Omental fat pad (tissue), 4 donors: ENCODE data around the gene RFC5. TPM values are rescaled to one million over a fixed set of nuclear protein-coding genes. Genes with fewer than 3 reads are reported as not detected.

ENCODE experiments used
- ATAC-seq: fragments of 150-250 bp; one replicate; pipeline ENCODE4 v1.9.1; 2016; ENCODE audit warnings: mild to moderate bottlenecking, moderate library complexity; ENCODE audit not compliant: low FRiP score
- DNase-seq: peaks from one replicate; pipeline ENCODE4 v3.0.0-alpha.2; 2019; ENCODE audit warnings: low spot score
- total RNA-seq, 4 donors: library from RNA; depleted of rRNA; stranded (reverse); fragments of >200 nt; gene quantifications; one replicate each; pipeline ENCODE4 v1.1.0, GENCODE V29; 2016
- TF ChIP-seq, protein P1 (sequence below), 3 donors: fragments of 450-650 bp; IDR thresholded peaks; one replicate each; pipeline ENCODE4 v1.5.1; 2016 to 2017; ENCODE audit warnings: antibody characterized with exemption in 3 of 3, mild to moderate bottlenecking in 3 of 3, moderate library complexity in 2 of 3

Gene RFC5
- total RNA-seq, 4 donors from 2014 or later: 4.7 to 14.8 (median 6.4) TPM

- ATAC-seq (no peak), DNase-seq (no peak)
- TF ChIP-seq, protein P1, sequence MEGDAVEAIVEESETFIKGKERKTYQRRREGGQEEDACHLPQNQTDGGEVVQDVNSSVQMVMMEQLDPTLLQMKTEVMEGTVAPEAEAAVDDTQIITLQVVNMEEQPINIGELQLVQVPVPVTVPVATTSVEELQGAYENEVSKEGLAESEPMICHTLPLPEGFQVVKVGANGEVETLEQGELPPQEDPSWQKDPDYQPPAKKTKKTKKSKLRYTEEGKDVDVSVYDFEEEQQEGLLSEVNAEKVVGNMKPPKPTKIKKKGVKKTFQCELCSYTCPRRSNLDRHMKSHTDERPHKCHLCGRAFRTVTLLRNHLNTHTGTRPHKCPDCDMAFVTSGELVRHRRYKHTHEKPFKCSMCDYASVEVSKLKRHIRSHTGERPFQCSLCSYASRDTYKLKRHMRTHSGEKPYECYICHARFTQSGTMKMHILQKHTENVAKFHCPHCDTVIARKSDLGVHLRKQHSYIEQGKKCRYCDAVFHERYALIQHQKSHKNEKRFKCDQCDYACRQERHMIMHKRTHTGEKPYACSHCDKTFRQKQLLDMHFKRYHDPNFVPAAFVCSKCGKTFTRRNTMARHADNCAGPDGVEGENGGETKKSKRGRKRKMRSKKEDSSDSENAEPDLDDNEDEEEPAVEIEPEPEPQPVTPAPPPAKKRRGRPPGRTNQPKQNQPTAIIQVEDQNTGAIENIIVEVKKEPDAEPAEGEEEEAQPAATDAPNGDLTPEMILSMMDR (IDR thresholded peaks at IDR 0.05): no peak
Observed at GRCh38 chr12:117972301-117972700, 44.2 kb upstream of the RFC5 start.

GRCh38 chr12:117975006-117975405, 41.5 kb upstream of the RFC5 start:
- DNase-seq (no peak), ATAC-seq (no peak)
- TF ChIP-seq, protein P1 (IDR thresholded peaks at IDR 0.05): no peak

- DNase-seq (no peak), ATAC-seq (no peak)
- TF ChIP-seq, protein P1 (IDR thresholded peaks at IDR 0.05): no peak
Observed at GRCh38 chr12:117977373-117977772, 39.1 kb upstream of the RFC5 start.

DNA sequence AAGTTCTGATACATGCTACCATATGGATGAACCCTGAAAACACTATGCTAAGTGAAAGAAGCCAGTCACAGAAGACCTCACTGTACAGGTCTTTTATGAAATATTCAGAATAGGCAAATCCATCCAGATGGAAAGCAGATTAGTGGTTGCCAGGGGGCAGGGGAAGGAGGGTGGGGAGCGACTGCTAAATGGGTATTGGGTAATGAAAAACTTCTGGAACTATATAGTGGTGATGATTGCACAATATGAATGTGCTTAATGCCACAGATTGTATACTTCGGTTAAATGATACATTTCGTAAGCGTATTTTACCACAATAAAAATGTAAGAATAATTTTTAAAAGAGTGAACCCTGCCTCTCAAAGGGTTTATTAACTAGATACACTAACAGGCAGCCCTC, 35.9 kb upstream of the RFC5 start:
- no peak for ATAC-seq
- TF ChIP-seq, protein P1 (IDR thresholded peaks at IDR 0.05): no peak
- DNase-seq: no peak

DNA sequence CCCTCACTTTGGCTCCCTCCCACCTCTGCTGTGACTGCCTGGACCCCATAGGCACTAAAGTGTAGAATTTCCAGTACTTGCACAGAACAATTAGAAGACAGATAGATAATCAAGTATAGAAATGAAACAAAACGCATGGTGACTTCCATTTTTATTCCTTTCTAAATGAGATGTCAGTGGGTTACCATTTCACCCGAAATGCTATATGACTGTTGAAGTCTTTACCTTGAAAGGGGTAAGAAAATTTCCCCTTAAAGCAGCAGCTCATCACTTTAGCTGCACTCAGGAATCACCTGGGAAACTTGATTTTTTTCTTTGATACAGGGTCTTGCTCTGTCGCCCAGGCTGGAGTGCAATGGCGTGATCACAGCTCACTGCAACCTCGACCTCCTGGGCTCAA, 35.2 kb upstream of the RFC5 start:
- TF ChIP-seq, protein P1 (IDR thresholded peaks at IDR 0.05): no peak
- no peak for ATAC-seq

DNA sequence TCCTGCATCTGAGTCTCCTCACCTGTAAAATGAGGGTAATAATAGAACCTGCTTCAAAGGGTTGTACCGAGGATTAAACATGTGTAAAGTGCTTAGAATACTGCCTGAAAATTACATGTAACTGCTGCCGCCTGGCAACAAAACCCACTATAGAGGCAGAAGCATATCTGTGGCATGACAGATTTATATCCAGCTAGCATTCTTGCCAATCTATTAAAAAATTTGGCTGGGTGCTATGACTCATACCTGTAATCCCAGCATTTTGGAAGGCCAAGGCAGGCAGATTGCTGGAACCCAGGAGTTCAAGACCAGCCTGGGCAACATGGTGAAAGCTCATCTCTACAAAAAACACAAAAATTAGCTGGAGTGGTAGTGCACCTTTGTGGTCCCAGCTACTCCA, 31.3 kb upstream of the RFC5 start:
- no peak for DNase-seq
- no peak for ATAC-seq
- TF ChIP-seq, protein P1 (IDR thresholded peaks at IDR 0.05): no peak

More for the DNA sequence above, 35.2 kb upstream of the RFC5 start:
- DNase-seq: no peak

GRCh38 chr12:117986705-117987469, 29.6 kb upstream of the RFC5 start:
- TF ChIP-seq, protein P1 (IDR thresholded peaks at IDR 0.05): no peak
- ATAC-seq: no peak
- no peak for DNase-seq
